Mammary epithelial cell (primary cell): ENCODE measurements around the gene ITGA2.

Experiments
- EZH2 ChIP-seq: IDR thresholded peaks from 2 replicates; pipeline ENCODE4 v1.6.1; 2012; ENCODE audit warnings: low read length, inconsistent platforms, borderline replicate concordance
- TF ChIP-seq, protein P1 (sequence below), 2 donors: IDR thresholded peaks in 1 of 2; conservative IDR thresholded peaks in 1 of 2; 2 replicates each; pipeline ENCODE4 v1.5.1; 2011 to 2012; ENCODE audit warnings: inconsistent platforms in 2 of 2, low read length in 2 of 2, mild to moderate bottlenecking in 2 of 2, control low read depth in 1 of 2, low read depth in 1 of 2; ENCODE audit not compliant: insufficient read depth in 1 of 2; ENCODE audit errors: extremely low read depth in 1 of 2

DNA sequence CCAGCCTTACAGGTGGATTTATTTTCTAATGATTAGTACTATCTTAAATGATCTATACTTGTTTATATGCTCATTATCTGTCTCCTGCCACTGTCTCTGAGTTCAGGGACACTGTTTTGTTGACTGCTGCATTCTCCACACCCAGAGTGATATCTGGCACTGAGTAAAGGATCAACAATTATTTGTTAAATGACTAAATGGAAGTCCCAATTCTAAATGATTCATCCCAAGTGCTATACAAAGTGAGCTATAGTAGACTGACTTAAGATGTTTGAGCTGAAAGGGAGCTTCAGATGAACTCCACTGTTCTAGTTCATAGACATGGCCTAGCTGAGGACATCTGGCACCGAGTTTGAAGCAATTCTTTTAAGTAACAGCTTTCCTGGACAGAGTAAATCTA, 40.5 kb downstream of the ITGA2 start:
- TF ChIP-seq, protein P1, sequence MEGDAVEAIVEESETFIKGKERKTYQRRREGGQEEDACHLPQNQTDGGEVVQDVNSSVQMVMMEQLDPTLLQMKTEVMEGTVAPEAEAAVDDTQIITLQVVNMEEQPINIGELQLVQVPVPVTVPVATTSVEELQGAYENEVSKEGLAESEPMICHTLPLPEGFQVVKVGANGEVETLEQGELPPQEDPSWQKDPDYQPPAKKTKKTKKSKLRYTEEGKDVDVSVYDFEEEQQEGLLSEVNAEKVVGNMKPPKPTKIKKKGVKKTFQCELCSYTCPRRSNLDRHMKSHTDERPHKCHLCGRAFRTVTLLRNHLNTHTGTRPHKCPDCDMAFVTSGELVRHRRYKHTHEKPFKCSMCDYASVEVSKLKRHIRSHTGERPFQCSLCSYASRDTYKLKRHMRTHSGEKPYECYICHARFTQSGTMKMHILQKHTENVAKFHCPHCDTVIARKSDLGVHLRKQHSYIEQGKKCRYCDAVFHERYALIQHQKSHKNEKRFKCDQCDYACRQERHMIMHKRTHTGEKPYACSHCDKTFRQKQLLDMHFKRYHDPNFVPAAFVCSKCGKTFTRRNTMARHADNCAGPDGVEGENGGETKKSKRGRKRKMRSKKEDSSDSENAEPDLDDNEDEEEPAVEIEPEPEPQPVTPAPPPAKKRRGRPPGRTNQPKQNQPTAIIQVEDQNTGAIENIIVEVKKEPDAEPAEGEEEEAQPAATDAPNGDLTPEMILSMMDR (conservative IDR thresholded peaks at IDR 0.05 in 1 of 2, IDR thresholded peaks at IDR 0.05 in 1 of 2; ENCODE audit: extremely low read depth in 1 of 2, insufficient read depth in 1 of 2, low read depth in 1 of 2, low read length in 2 of 2) = no peak
- no peak for TF ChIP-seq EZH2
